ENCODE measurements around the gene MESP2.
A peak's percentile ranks its signal among the peaks of the same experiment; 100 is the strongest.

MESP2 gene

GRCh38 chr15:89756897-89757296, 19.2 kb upstream of the MESP2 start:
- no peak for DNase-seq

- no peak for DNase-seq
These were observed 17.8 kb upstream of the MESP2 start for GRCh38 chr15:89758283-89758682.

- no peak for DNase-seq
These were observed 17.2 kb upstream of the MESP2 start for GRCh38 chr15:89758981-89759380.

- DNase-seq: no peak
These were observed 16.3 kb upstream of the MESP2 start for GRCh38 chr15:89759835-89760234.

GRCh38 chr15:89760303-89761008, 15.7 kb upstream of the MESP2 start:
- DNase-seq: peak; percentile 87 to 91

- DNase-seq: no peak
These were observed 14.9 kb upstream of the MESP2 start for GRCh38 chr15:89761009-89761831.

- no peak for DNase-seq
These were observed 14.2 kb upstream of the MESP2 start for GRCh38 chr15:89761929-89762328.

- no peak for DNase-seq
These were observed 10.4 kb upstream of the MESP2 start for GRCh38 chr15:89765694-89766093.

- DNase-seq: no peak
These were observed 9.5 kb upstream of the MESP2 start for GRCh38 chr15:89766357-89767311.

- no peak for DNase-seq
These were observed 8.7 kb upstream of the MESP2 start for GRCh38 chr15:89767411-89767915.

GRCh38 chr15:89768071-89768500, 8.0 kb upstream of the MESP2 start:
- DNase-seq: no peak

- no peak for DNase-seq
These were observed 6.8 kb upstream of the MESP2 start for GRCh38 chr15:89769366-89769765.

GRCh38 chr15:89770041-89770440, 6.1 kb upstream of the MESP2 start:
- DNase-seq: no peak

GRCh38 chr15:89772932-89773583, 3.1 kb upstream of the MESP2 start:
- DNase-seq: no peak

- no peak for DNase-seq
These were observed 1.6 kb upstream of the MESP2 start for GRCh38 chr15:89774492-89774891.

- no peak for DNase-seq
These were observed 317 bp upstream of the MESP2 start for GRCh38 chr15:89775815-89776214.

- no peak for DNase-seq
These were observed 1.1 kb downstream of the MESP2 start for GRCh38 chr15:89777073-89777751.

GRCh38 chr15:89777782-89778380, 1.7 kb downstream of the MESP2 start:
- no peak for DNase-seq

- DNase-seq: no peak
These were observed 2.7 kb downstream of the MESP2 start for GRCh38 chr15:89778861-89779260.

GRCh38 chr15:89780601-89781000, 4.5 kb downstream of the MESP2 start:
- DNase-seq: no peak

GRCh38 chr15:89781055-89781454, 4.9 kb downstream of the MESP2 start:
- DNase-seq: peak; percentile 38 to 47
